ENCODE measurements around the gene MEN1. TPM values are rescaled to one million over a fixed set of nuclear protein-coding genes. Genes with fewer than 3 reads are reported as not detected.

Gene MEN1
- total and polyA plus RNA-seq, 9 of the 15 experiments (the other 6 are each of a cell fraction or from before 2014, with no cell fraction given): 3.4 to 57.2 (median 19.3) TPM

DNA sequence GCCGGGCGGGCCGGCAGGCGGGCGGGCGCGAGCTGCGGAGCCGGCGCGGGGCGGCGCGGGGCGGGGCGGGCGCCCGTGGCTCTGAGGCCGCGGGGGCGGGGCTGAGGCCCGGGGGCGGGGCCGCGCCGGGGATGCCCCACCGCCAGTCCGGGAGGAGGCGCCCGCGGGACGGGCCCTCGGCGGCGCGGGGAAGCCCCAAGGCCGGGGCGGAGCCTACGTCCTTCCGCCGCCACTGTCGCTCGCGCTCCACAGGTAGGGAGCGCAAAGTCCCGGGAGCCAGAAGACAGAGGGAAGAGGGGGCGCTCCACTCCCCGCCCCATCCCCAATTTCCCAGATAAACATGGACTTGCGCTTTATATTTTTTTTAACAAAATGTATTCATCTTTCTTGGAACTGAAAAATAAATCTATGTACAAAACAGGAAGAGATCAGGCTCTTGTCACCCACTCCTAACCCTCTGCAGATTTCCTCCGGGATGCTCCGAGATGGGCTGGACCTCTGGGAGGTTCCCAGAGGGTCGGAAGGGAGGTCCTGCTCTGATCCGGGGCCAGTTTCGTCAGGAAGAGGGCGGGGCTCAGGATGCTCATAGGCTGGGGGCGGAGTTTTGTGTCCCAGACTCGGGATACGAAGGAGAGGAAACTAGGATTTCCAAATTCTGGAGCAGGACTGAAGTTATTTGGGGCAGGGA lies 7.0 kb downstream of the MEN1 start, which contains the start of gene MAP4K2 (continued):
- TF ChIP-seq SREBF1 (IDR thresholded peaks at IDR 0.05; ENCODE audit: borderline replicate concordance, low read depth, low read length): no peak
- TF ChIP-seq, protein P1, sequence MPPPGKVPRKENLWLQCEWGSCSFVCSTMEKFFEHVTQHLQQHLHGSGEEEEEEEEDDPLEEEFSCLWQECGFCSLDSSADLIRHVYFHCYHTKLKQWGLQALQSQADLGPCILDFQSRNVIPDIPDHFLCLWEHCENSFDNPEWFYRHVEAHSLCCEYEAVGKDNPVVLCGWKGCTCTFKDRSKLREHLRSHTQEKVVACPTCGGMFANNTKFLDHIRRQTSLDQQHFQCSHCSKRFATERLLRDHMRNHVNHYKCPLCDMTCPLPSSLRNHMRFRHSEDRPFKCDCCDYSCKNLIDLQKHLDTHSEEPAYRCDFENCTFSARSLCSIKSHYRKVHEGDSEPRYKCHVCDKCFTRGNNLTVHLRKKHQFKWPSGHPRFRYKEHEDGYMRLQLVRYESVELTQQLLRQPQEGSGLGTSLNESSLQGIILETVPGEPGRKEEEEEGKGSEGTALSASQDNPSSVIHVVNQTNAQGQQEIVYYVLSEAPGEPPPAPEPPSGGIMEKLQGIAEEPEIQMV (tag; conservative IDR thresholded peaks at IDR 0.05; ENCODE audit: low read depth): no peak
- TF ChIP-seq, protein P2, sequence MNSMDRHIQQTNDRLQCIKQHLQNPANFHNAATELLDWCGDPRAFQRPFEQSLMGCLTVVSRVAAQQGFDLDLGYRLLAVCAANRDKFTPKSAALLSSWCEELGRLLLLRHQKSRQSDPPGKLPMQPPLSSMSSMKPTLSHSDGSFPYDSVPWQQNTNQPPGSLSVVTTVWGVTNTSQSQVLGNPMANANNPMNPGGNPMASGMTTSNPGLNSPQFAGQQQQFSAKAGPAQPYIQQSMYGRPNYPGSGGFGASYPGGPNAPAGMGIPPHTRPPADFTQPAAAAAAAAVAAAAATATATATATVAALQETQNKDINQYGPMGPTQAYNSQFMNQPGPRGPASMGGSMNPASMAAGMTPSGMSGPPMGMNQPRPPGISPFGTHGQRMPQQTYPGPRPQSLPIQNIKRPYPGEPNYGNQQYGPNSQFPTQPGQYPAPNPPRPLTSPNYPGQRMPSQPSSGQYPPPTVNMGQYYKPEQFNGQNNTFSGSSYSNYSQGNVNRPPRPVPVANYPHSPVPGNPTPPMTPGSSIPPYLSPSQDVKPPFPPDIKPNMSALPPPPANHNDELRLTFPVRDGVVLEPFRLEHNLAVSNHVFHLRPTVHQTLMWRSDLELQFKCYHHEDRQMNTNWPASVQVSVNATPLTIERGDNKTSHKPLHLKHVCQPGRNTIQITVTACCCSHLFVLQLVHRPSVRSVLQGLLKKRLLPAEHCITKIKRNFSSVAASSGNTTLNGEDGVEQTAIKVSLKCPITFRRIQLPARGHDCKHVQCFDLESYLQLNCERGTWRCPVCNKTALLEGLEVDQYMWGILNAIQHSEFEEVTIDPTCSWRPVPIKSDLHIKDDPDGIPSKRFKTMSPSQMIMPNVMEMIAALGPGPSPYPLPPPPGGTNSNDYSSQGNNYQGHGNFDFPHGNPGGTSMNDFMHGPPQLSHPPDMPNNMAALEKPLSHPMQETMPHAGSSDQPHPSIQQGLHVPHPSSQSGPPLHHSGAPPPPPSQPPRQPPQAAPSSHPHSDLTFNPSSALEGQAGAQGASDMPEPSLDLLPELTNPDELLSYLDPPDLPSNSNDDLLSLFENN (IDR thresholded peaks at IDR 0.05; ENCODE audit: low read depth in 2 of 2, low read length in 2 of 2): no peak
- peak; percentile 44; the same call in 1 of the 2 replicates for TF ChIP-seq DPF2 (IDR thresholded peaks at IDR 0.05)
- no peak for TF ChIP-seq MIER1 (IDR thresholded peaks at IDR 0.05; ENCODE audit: low read depth)
- TF ChIP-seq ZNF668 (CRISPR knock-in tag; IDR thresholded peaks at IDR 0.05): no peak
- no peak for TF ChIP-seq FOXJ3 (CRISPR knock-in tag; IDR thresholded peaks at IDR 0.05)
- TF ChIP-seq POU5F1 (IDR thresholded peaks at IDR 0.05; ENCODE audit: borderline replicate concordance, low read depth, low read length, partially characterized antibody): no peak
- TF ChIP-seq PPARD (CRISPR knock-in tag; IDR thresholded peaks at IDR 0.05): no peak
- TF ChIP-seq RBM22 (IDR thresholded peaks at IDR 0.05; ENCODE audit: low read depth, low read length, poor library complexity, severe bottlenecking): no peak
- no peak; the same call in 1 of the 2 replicates for TF ChIP-seq PML (IDR thresholded peaks at IDR 0.05; ENCODE audit: low read length)
- no peak for TF ChIP-seq MBD2 (IDR thresholded peaks at IDR 0.05; ENCODE audit: borderline replicate concordance, low read depth)
- peak in 1 of 2 experiments; percentile 74; a peak in 1 of 4 replicates for TF ChIP-seq SIN3A (IDR thresholded peaks at IDR 0.05; ENCODE audit: borderline replicate concordance in 2 of 2, control insufficient read depth in 1 of 2, low read depth in 2 of 2, low read length in 2 of 2)
- no peak for TF ChIP-seq ZNF253 (CRISPR knock-in tag; conservative IDR thresholded peaks at IDR 0.05)
- TF ChIP-seq EGR1 (conservative IDR thresholded peaks at IDR 0.05): no peak
- peak; percentile 9 for TF ChIP-seq ZFX (CRISPR knock-in tag; IDR thresholded peaks at IDR 0.05)
- no peak for TF ChIP-seq FOXM1 (IDR thresholded peaks at IDR 0.05; ENCODE audit: low read depth)
- TF ChIP-seq FOXM1 (CRISPR knock-in tag; IDR thresholded peaks at IDR 0.05; ENCODE audit: low read depth): no peak
- no peak for TF ChIP-seq SRSF7 (optimal IDR thresholded peaks at IDR 0.05; ENCODE audit: low read depth, low read length)
- no peak for TF ChIP-seq MEIS2 (IDR thresholded peaks at IDR 0.05; ENCODE audit: partially characterized antibody)
- peak; percentile 89 for TF ChIP-seq HIVEP1 (CRISPR knock-in tag; IDR thresholded peaks at IDR 0.05)
- TF ChIP-seq STAT5A (IDR thresholded peaks at IDR 0.05; ENCODE audit: borderline replicate concordance, low read length): no peak
- TF ChIP-seq RBM17 (IDR thresholded peaks at IDR 0.05; ENCODE audit: borderline replicate concordance, low read depth, low read length): no peak
- TF ChIP-seq ZC3H8 (IDR thresholded peaks at IDR 0.05): no peak
- TF ChIP-seq CHD2 (IDR thresholded peaks at IDR 0.05; ENCODE audit: low read depth, low read length): no peak
- no peak for TF ChIP-seq ZNF232 (CRISPR knock-in tag; IDR thresholded peaks at IDR 0.05)
